Prostate gland (tissue), 2 donors: Measurements from ENCODE around the gene CEP55.

Experiments
- CTCF ChIP-seq, 4 experiments: fragments of 200-600 bp in 2 of 4; fragments of 450-650 bp in 2 of 4; sonication (generic) in 2 of 4; IDR thresholded peaks; 1 replicate in 3 of 4; 2 replicates in 1 of 4; pipeline ENCODE4 v1.5.1; 2016 to 2019; ENCODE audit warnings: antibody characterized with exemption in 4 of 4, mild to moderate bottlenecking in 2 of 4, moderate library complexity in 2 of 4
- POLR2A ChIP-seq: fragments of 450-650 bp; IDR thresholded peaks from one replicate; pipeline ENCODE4 v1.6.1; 2016; ENCODE audit warnings: antibody characterized with exemption, mild to moderate bottlenecking
- POLR2AphosphoS5 ChIP-seq: sonication (generic); formaldehyde crosslinking; IDR thresholded peaks from one replicate; pipeline ENCODE4 v1.6.1; 2017; ENCODE audit warnings: antibody characterized with exemption

GRCh38 chr10:93475227-93475626, 21.2 kb upstream of the CEP55 start:
- no peak for TF ChIP-seq CTCF (IDR thresholded peaks at IDR 0.05)
- no peak for TF ChIP-seq POLR2AphosphoS5
- no peak for TF ChIP-seq POLR2A
